ENCODE results near the gene DCTN5. TPM values are rescaled to one million over a fixed set of nuclear protein-coding genes. Genes with fewer than 3 reads are reported as not detected.

The DCTN5 gene
- total and polyA plus RNA-seq, 2 of the 13 experiments (the other 11 are each of a cell fraction or from before 2014, with no cell fraction given) = 105 to 207 TPM

- TF ChIP-seq ZNF142 (CRISPR knock-in tag; IDR thresholded peaks at IDR 0.05) = no peak
- no peak for TF ChIP-seq PHB2 (IDR thresholded peaks at IDR 0.05; ENCODE audit: partially characterized antibody)
- no peak for TF ChIP-seq KMT2A (CRISPR knock-in tag; IDR thresholded peaks at IDR 0.05)
- no peak for TF ChIP-seq HOXA3 (CRISPR knock-in tag; IDR thresholded peaks at IDR 0.05)
- TF ChIP-seq NAIF1 (CRISPR knock-in tag; IDR thresholded peaks at IDR 0.05; ENCODE audit: borderline replicate concordance) = no peak
- TF ChIP-seq ZNF326 (CRISPR knock-in tag; IDR thresholded peaks at IDR 0.05; ENCODE audit: borderline replicate concordance) = no peak
- peak; percentile 73 for TF ChIP-seq AGO2 (optimal IDR thresholded peaks at IDR 0.05; ENCODE audit: low read depth, low read length)
- TF ChIP-seq ZNF136 (CRISPR knock-in tag; IDR thresholded peaks at IDR 0.05; ENCODE audit: low read depth) = no peak
- TF ChIP-seq IRF9 (CRISPR knock-in tag; IDR thresholded peaks at IDR 0.05; ENCODE audit: borderline replicate concordance) = peak; percentile 38; the same call in 1 of the 2 replicates
- TF ChIP-seq ZNF891 (CRISPR knock-in tag; IDR thresholded peaks at IDR 0.05) = no peak
- no peak for TF ChIP-seq SIN3A (IDR thresholded peaks at IDR 0.05; ENCODE audit: borderline replicate concordance, low read depth, low read length)
- TF ChIP-seq HNF4G (IDR thresholded peaks at IDR 0.05; ENCODE audit: borderline replicate concordance, low read depth, low read length) = no peak
- no peak for TF ChIP-seq HNF4G (CRISPR knock-in tag; IDR thresholded peaks at IDR 0.05; ENCODE audit: borderline replicate concordance, low read depth)
- TF ChIP-seq ZSCAN12 (CRISPR knock-in tag; IDR thresholded peaks at IDR 0.05) = no peak
- TF ChIP-seq MEF2D (CRISPR knock-in tag; IDR thresholded peaks at IDR 0.05) = no peak
- TF ChIP-seq ZFP62 (CRISPR knock-in tag; IDR thresholded peaks at IDR 0.05) = no peak
- TF ChIP-seq DNMT1 (CRISPR knock-in tag; IDR thresholded peaks at IDR 0.05) = 0 out of 2 replicates have a peak, but pooled peaks have one; percentile 34
- TF ChIP-seq ZNF556 (CRISPR knock-in tag; IDR thresholded peaks at IDR 0.05; ENCODE audit: borderline replicate concordance) = no peak
- TF ChIP-seq CHD2 (IDR thresholded peaks at IDR 0.05; ENCODE audit: low read depth, low read length) = no peak
- TF ChIP-seq YEATS2 (CRISPR knock-in tag; IDR thresholded peaks at IDR 0.05; ENCODE audit: borderline replicate concordance) = no peak
- TF ChIP-seq ZBTB42 (CRISPR knock-in tag; IDR thresholded peaks at IDR 0.05) = no peak
- no peak for TF ChIP-seq ZNF710 (CRISPR knock-in tag; IDR thresholded peaks at IDR 0.05; ENCODE audit: borderline replicate concordance)
Measured at GRCh38 chr16:23689442-23690187, 48.3 kb downstream of the DCTN5 start (continued).
